ELF-1 (cell line): ENCODE data around the gene TENT4A.

Experiments
- DNase-seq: peaks from one replicate; pipeline ENCODE4 v3.0.0-alpha.2; 2016; ENCODE audit warnings: low read depth, low spot score

Gene TENT4A

GRCh38 chr5:6731465-6732237, 18.4 kb downstream of the TENT4A start:
- no peak for DNase-seq

DNA sequence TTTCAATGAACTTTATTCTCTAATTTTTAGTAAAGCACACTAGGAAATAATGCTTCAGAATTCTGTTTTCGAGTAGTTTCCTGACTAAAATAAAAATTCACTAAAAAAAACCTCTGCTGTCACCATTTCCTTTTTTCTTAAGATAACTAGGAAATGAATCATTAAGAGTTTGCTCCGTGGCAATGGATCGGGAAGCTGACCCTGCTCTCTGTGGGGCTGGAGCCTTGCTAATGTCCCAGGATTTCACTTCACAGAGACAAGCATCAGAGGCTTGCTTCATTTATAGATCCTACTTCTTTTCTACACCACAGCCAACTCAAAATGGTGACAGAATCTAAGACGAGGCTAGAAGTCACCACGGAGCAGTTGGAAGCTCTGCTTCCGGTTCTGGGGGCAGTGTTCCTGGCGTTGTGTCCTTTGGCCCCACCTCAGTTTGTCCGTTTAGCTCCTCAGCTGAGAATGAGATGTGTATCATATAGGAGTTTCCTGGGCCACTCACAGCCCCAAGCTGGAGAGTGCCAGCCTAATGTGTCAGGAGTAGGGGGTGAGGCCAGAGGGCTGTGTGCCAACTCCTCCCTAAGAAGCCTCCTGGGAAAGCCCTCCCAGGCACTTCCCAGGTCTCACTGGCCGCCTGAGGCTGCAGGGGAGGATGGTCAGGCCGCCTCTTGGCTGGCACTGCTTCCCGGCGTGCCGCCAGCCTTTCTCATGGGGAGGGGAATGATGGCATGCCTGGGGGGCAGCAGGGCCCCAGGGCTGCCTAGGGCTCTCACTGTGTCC, 19.6 kb downstream of the TENT4A start:
- DNase-seq = no peak

DNA sequence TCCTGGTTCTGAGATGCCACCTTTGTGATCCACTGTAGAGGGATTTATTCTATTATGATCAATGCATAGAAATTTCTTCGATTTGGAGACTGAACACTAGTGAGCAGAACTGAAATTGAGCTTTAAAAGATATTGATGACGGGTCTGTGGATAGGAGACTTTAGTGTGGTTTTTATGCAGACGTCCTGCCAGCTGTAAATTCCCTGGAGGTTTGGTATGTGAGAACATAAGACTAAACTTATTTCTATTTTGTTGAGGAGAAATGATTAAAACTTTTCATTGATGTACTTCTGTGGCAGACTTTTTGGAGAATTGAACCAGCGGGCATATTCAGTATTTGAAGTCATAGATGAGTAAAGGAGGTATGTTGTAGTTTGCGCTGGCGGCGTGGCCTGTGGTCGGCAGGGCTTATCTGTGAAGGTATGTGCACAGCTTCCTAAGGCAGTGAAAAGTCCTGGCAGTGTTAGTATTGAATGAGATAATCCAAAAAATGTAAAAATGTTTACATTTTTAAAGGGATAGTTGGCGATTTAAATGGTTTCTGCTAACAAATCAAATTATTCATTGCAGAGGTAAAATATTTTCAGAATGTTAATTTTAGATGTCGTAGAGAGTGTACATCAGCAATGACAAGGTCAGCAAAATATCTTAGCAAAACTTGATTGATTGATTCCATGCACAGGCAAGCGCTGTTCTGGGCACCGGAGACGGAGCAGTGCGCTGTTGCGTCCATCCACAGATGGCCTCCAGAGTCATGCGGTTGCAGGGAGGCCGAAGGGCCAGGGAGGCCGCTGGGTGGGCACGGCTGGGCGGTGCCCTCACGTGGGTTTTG, 20.4 kb downstream of the TENT4A start:
- DNase-seq = no peak

- DNase-seq = no peak
Observed at GRCh38 chr5:6734243-6734700, 21.0 kb downstream of the TENT4A start.

DNA sequence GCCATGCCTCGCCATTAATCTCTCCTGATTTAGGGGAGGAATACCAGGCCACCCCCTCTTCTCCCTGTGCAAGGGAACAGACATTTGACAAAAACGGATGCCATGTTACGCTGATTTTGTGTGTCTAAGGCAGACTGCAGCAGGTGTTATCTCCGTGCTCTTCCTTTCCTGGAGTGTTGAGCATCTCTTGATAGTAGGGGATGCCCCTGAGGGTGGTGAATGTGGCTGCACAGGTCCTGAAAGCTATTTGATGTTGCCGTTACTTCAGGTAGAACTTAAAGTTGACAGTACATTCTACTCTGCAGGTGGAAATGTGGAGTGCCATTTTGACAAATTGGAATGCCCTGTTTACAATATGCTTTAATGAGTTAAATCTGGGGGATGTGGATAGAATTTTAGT, 21.5 kb downstream of the TENT4A start:
- no peak for DNase-seq

DNA sequence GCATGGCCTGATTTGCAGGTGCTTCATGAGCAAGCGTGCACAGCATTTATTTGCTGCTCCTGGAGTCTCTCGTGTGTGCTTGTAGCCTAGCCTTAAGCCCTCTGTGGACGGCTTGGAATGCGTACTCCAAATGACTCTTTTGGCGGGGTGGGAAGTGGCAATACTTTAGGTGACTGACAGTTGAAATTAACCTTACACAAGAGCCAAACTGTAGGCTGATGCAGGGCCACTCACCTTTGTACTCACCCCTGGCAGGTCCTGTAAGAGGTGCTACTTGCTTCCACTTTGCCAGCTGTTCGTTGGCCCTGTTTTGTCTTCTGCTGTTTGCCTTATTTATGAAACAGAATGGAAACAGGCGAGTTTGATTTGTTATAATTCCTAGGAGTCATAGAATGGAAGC, 22.9 kb downstream of the TENT4A start:
- DNase-seq = no peak

- DNase-seq = no peak
Observed at GRCh38 chr5:6736524-6737042, 23.4 kb downstream of the TENT4A start.

GRCh38 chr5:6737043-6737941, 24.1 kb downstream of the TENT4A start:
- no peak for DNase-seq

DNA sequence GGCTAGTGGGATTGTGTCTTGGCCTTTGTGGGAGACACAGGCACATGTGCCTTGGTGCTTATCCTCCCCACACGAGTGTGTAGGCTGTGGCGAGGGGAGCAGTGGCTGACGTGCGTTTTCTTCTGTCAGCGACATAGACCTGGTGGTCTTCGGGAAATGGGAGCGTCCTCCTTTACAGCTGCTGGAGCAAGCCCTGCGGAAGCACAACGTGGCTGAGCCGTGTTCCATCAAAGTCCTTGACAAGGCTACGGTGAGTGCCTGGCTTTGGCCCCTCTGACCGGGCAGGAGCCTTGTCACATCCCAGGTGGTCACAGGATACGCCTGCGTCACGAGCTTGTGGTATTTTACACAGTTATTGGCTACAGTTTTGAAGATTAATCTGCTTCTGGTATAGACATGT, 26.4 kb downstream of the TENT4A start:
- DNase-seq = no peak

DNA sequence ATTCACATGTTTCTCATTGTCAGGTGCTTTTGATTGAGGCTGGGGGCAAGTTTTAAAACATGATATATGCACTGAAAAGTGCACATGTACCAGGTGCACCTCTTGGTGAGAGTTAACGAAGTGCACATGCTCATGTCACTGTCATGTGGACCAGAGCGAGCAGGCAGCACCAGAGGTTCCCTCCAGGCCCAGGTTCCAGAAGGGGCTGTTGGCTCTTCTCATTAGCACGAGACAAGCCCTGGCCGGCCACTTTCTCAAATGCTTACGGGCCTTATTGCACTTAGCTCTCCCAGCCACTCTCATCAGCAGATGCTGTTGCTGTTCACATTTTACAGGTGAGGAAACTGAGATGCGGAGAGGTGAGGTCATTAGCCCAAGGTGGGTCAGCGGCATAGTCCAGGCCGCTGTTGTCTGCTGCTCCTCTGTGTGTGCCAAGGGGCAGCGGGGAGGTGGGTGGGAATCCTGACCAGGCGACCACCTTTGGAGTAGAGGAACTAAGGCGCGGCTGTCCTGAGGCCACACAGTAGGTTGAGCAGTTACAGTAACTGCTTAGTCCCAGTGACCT, 27.4 kb downstream of the TENT4A start:
- DNase-seq = no peak

DNA sequence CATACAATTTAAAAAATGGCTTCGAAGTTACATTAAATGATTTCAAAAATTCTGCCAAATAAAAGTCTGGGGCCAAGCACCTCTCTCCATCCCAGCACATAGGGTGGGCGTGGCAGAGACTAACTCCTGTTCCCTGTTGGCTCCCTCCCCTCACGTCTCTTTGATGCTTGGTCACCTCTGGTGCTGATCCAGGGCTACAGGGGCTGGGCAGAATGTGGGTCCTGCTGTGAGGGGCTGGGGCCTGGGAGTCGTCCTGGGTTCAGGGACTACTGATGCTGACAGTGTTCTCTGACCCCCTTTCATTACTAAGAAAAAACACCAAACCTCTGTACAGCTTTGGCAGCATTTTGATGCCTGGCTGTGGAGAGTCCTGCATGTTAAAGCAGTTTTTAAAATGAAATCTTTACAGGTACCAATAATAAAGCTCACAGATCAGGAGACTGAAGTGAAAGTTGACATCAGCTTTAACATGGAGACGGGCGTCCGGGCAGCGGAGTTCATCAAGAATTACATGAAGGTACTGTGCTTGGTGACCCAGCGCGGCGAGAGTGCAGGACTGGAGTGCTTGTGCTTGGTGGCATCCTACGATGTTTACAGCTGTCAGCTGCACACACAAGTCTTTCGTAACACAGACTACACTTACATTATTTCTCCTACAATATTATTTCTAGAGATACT, 29.0 kb downstream of the TENT4A start:
- DNase-seq = no peak

- DNase-seq = no peak
Observed at GRCh38 chr5:6743161-6743560, 29.9 kb downstream of the TENT4A start.

GRCh38 chr5:6744841-6745705, 31.8 kb downstream of the TENT4A start:
- DNase-seq = no peak

- no peak for DNase-seq
Observed at GRCh38 chr5:6745706-6746222, 32.5 kb downstream of the TENT4A start.

DNA sequence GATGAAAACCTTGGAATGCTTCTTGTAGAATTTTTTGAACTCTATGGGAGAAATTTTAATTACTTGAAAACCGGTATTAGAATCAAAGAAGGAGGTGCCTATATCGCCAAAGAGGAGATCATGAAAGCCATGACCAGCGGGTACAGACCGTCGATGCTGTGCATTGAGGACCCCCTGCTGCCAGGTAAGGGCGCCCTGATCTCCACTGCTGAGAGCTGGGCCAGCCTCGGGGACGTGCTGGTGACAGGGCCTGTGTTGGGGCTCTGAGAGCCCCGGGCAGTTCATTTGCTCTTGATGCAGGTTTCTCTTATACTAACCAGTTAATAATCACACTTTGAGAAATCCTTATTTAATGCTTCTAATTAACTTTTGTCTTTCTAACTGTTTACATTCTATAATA, 33.0 kb downstream of the TENT4A start:
- DNase-seq = no peak

DNA sequence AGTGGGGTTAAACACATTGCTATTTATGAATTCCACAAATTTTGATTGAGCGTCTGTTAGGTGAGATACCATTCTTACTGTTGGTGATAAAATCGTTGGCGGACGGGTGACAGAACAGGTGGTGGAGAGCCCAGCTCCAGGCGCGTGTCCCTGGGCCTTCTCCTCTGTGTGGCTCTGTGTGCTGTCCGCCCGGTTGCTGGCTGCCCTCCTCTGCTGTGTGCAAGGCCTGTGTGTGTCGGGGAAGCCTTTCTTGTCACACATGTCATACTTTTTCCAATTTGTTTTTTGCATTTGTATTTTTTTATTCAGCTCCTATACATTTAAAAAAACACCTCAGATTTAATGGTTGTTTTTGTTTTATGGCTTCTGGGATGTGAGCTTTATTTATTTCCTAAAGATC, 33.9 kb downstream of the TENT4A start:
- DNase-seq = no peak

DNA sequence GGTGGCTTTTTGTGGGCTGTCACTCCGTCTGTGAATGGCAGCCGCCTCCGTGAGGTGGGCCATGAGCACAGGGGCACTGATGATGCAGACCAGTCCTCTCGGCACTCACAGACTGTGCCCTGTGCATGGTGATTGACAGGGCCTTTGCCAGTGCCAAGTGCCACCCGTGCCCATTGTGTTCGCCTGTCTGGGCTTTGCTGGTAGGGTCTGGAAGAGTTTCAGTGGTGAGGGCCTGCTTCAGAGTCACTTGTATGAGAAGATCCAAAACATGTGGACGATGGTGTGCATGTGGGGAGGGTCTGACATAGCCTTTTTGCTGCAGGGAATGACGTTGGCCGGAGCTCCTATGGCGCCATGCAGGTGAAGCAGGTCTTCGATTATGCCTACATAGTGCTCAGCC, 34.9 kb downstream of the TENT4A start:
- no peak for DNase-seq

- no peak for DNase-seq
Observed at GRCh38 chr5:6749026-6749716, 35.9 kb downstream of the TENT4A start.
